Neural progenitor cell (in vitro differentiated cells): Measurements from ENCODE around the gene ST7L.

Experiments
- CTCF ChIP-seq: fragments of 200-600 bp; sonication (generic); IDR thresholded peaks from 2 replicates; pipeline ENCODE4 v1.5.1; 2017; ENCODE audit warnings: antibody characterized with exemption, mild to moderate bottlenecking
- EZH2 ChIP-seq: fragments of 200-600 bp; sonication (generic); IDR thresholded peaks from 2 replicates; pipeline ENCODE4 v1.6.1; 2017; ENCODE audit warnings: antibody characterized with exemption, mild to moderate bottlenecking, moderate library complexity
- EZH2phosphoT487 ChIP-seq: fragments of 200-600 bp; sonication (generic); IDR thresholded peaks from 2 replicates; pipeline ENCODE4 v1.6.1; 2017; ENCODE audit warnings: antibody characterized with exemption

- no peak for TF ChIP-seq CTCF
- TF ChIP-seq EZH2: no peak
- TF ChIP-seq EZH2phosphoT487: no peak
These were observed 85.9 kb downstream of the ST7L start for GRCh38 chr1:112533029-112533428.
